Naive thymus-derived CD4-positive, alpha-beta T cell (primary cell): ENCODE data around the gene NT5C1A. TPM values are rescaled to one million over a fixed set of nuclear protein-coding genes. Genes with fewer than 3 reads are reported as not detected.

ENCODE experiments used
- ATAC-seq: fragments of 150-1000 bp; cut with Tn5 transposase; 2 replicates; pipeline ENCODE4 v1.10.0; 2021; ENCODE audit warnings: mild to moderate bottlenecking, moderate library complexity
- CTCF ChIA-PET: fragments of 350-600 bp; sonication (Branson Sonifier 250); formaldehyde crosslinking; loops from one replicate; lab custom pipeline; 2021; ENCODE audit warnings: antibody characterized with exemption; lab: Charles Lee
- POLR2A ChIA-PET: fragments of 350-600 bp; sonication (Branson Sonifier 250); formaldehyde crosslinking; loops from one replicate; lab custom pipeline; 2021; ENCODE audit warnings: antibody characterized with exemption, inconsistent platforms; lab: Charles Lee
- DNase-seq, 9 donors: peaks; one replicate each; pipeline versions ENCODE4 v3.0.0 to v3.0.0-alpha.2; 2020 to 2022; ENCODE audit warnings: mixed read lengths in 1 of 9
- H3K27ac ChIP-seq: one replicate; pipeline ENCODE4 v1.7.0; 2013; ENCODE audit warnings: mild to moderate bottlenecking, low read depth, low read length, moderate library complexity
- H3K27me3 ChIP-seq, 2 donors: one replicate each; pipeline ENCODE4 v1.7.0; 2013; ENCODE audit warnings: low read length in 2 of 2, mild to moderate bottlenecking in 2 of 2, moderate library complexity in 2 of 2; ENCODE audit not compliant: control insufficient read depth in 2 of 2, insufficient read depth in 2 of 2
- H3K36me3 ChIP-seq, 3 experiments: 1 replicate in 2 of 3; 2 replicates in 1 of 3; pipeline ENCODE4 v1.7.0; 2013; ENCODE audit warnings: low read length in 3 of 3, mild to moderate bottlenecking in 3 of 3, moderate library complexity in 1 of 3; ENCODE audit not compliant: insufficient read depth in 3 of 3, control insufficient read depth in 2 of 3
- H3K4me1 ChIP-seq, 2 donors: one replicate each; pipeline ENCODE4 v1.7.0; 2013; ENCODE audit warnings: low read length in 2 of 2, mild to moderate bottlenecking in 2 of 2, moderate library complexity in 1 of 2; ENCODE audit not compliant: control insufficient read depth in 2 of 2, insufficient read depth in 2 of 2
- H3K4me3 ChIP-seq: 2 replicates; pipeline ENCODE4 v1.7.0; 2013; ENCODE audit warnings: mild to moderate bottlenecking, low read length
- H3K9me3 ChIP-seq, 3 experiments: 1 replicate in 2 of 3; 2 replicates in 1 of 3; pipeline ENCODE4 v1.7.0; 2013; ENCODE audit warnings: low read length in 3 of 3; ENCODE audit not compliant: control insufficient read depth in 2 of 3
- H3K27ac Mint-ChIP-seq, 9 donors: one replicate each; pipeline ENCODE4 v1.8.0; 2020 to 2022; ENCODE audit warnings: mixed read lengths in 9 of 9, mild to moderate bottlenecking in 8 of 9, moderate library complexity in 5 of 9, inconsistent platforms in 2 of 9
- H3K27me3 Mint-ChIP-seq, 5 donors: one replicate each; pipeline ENCODE4 v1.8.0; 2021 to 2022; ENCODE audit warnings: mixed read lengths in 5 of 5, mild to moderate bottlenecking in 1 of 5
- H3K36me3 Mint-ChIP-seq, 5 donors: one replicate each; pipeline ENCODE4 v1.8.0; 2020 to 2022; ENCODE audit warnings: mixed read lengths in 5 of 5, mild to moderate bottlenecking in 3 of 5, inconsistent platforms in 1 of 5
- H3K4me1 Mint-ChIP-seq, 7 donors: one replicate each; pipeline ENCODE4 v1.8.0; 2020 to 2022; ENCODE audit warnings: mixed read lengths in 7 of 7, mild to moderate bottlenecking in 3 of 7, inconsistent platforms in 1 of 7
- H3K4me3 Mint-ChIP-seq, 10 donors: one replicate each; pipeline ENCODE4 v1.8.0; 2020 to 2022; ENCODE audit warnings: mild to moderate bottlenecking in 10 of 10, mixed read lengths in 10 of 10, moderate library complexity in 6 of 10, inconsistent platforms in 2 of 10
- H3K9me3 Mint-ChIP-seq, 11 donors: one replicate each; pipeline ENCODE4 v1.8.0; 2020 to 2022; ENCODE audit warnings: mixed read lengths in 11 of 11, mild to moderate bottlenecking in 4 of 11, inconsistent platforms in 1 of 11, moderate library complexity in 1 of 11
- intact Hi-C, 2 donors: fragments of 100-400 bp; cut with micrococcal nuclease; formaldehyde crosslinking; loops; one replicate each; pipeline ENCODE4 v1.15.1; 2023
- polyA plus RNA-seq, 2 donors: library from polyadenylated mRNA; unstranded; fragments of 300-500 nt; fragmentation: Illumina TruSeq; gene quantifications; one replicate each; pipeline ENCODE4 v1.2.3, GENCODE V29; 2021
- total RNA-seq, 6 experiments: library from RNA in 5 of 6; stranded (reverse) in 5 of 6; gene quantifications; 1 replicate in 5 of 6; 2 replicates in 1 of 6; pipeline ENCODE4 v1.2.3 and lab custom pipeline; 2021 to 2026

The NT5C1A gene
- total and polyA plus RNA-seq, 7 experiments from 2014 or later, result 0.37 to 0.92 (median 0.65) TPM; not detected in 4

DNA sequence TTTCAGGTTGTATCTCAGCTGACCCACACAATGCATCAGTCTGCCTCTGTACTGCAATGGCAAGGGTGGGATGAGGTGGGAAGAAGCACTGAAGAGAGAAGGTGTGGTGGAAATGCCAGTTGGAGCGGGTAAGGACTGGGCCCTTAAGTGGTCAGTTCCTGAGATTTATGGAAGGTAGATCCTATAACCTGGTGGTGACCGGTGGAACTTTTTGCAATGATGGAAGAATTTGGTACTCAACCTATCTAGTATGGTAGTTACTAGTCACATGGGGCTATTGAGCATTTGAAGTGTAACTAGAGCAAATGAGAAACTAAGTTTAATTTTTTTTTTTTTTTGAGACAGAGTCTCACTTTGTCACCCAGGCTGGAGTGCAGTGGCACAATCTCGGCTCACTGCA, 27.5 kb upstream of the NT5C1A start:
- Mint-ChIP-seq H3K9me3 (no peaks in the 10 kb centered on the region), H3K4me1 (peaks cover 0 to 13% (median 0%) of the 10 kb centered on the region in 7 donors), H3K27me3 (peaks cover 0 to 54% (median 10%) of the 10 kb centered on the region in 5 donors), H3K4me3 (no peak overlapping the region), H3K36me3 (no peaks in the 10 kb centered on the region), H3K27ac (no peak overlapping the region)
- POLR2A ChIA-PET, result no interaction called here
- no peak for DNase-seq
- Histone ChIP-seq H3K4me1 (no peaks in the 10 kb centered on the region), H3K36me3 (no peaks in the 10 kb centered on the region), H3K27ac (no peak overlapping the region), H3K4me3 (no peak overlapping the region), H3K9me3 (no peaks in the 10 kb centered on the region), H3K27me3 (no peaks in the 10 kb centered on the region)
- CTCF ChIA-PET, result no interaction called here
- no peak for ATAC-seq
- intact Hi-C loops, result no loop called here

DNA sequence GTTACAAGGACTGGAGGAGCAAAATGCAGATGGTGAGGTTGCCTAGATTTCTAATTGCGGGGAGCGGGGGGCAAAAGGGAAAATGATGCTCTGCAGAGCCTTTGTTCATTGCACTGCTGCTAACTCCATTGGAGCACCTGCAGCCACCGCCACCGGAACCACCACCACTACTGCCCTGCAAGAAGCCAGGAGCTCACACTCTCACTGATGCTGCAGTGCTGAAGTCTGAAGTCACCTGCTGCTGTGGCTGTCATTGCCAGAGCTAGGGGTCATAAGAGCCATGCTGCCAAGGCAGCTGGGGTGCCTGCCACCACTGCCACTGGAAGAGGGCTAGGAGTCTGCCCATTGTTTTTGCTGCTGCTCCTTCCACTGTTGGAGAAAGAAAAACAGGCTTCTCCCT, 26.7 kb upstream of the NT5C1A start:
- Histone ChIP-seq H3K27ac (no peak overlapping the region), H3K4me3 (no peak overlapping the region), H3K36me3 (no peaks in the 10 kb centered on the region), H3K9me3 (no peaks in the 10 kb centered on the region), H3K4me1 (no peaks in the 10 kb centered on the region), H3K27me3 (no peaks in the 10 kb centered on the region)
- no peak overlapping the region for H3K4me3 Mint-ChIP-seq
- intact Hi-C loops, result no loop called here
- no peak overlapping the region for H3K27ac Mint-ChIP-seq
- ChIA-PET CTCF (interaction anchor here (1.3 kb wide), 1 partner anchor 14 kb away, joined by 6 read pairs; no protein-coding TSS in a partner anchor), POLR2A (no interaction called here)
- peaks cover 0 to 60% (median 10%) of the 10 kb centered on the region in 5 donors for H3K27me3 Mint-ChIP-seq
- ATAC-seq (no peak), DNase-seq (no peak)
- H3K36me3 Mint-ChIP-seq, result no peaks in the 10 kb centered on the region
- H3K9me3 Mint-ChIP-seq, result no peaks in the 10 kb centered on the region
- peaks cover 0 to 17% (median 0%) of the 10 kb centered on the region in 7 donors for H3K4me1 Mint-ChIP-seq

DNA sequence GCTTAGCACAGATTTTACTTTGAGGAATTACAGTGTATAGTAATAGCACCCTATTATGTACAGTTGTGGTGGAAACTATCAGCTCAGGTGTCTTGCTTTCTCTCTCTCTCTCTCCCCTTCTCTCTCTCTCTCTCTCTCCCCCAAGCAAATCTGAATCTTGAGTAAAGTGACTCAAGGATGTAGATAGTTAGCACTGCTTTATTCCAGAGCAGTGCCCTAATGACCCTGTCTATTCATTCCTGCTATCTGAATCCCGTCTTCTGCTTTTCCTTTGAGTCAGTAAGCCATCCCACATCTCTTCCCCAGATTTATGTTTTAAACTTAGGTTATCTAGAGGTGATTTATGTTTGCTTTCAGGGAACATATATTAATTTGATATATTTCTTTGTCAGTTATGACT, 24.5 kb upstream of the NT5C1A start:
- peaks cover 8 to 16% of the 10 kb centered on the region in 2 donors for H3K4me1 ChIP-seq
- Mint-ChIP-seq H3K27me3 (peaks cover 0 to 66% (median 10%) of the 10 kb centered on the region in 5 donors), H3K4me3 (no peak overlapping the region), H3K27ac (peak overlapping the region in 1 of 9 donors; percentile 2), H3K36me3 (no peaks in the 10 kb centered on the region), H3K9me3 (no peaks in the 10 kb centered on the region), H3K4me1 (peaks cover 5 to 23% (median 8%) of the 10 kb centered on the region in 7 donors)
- DNase-seq (no peak), ATAC-seq (no peak)
- H3K27ac ChIP-seq, result no peak overlapping the region
- H3K36me3 ChIP-seq, result no peaks in the 10 kb centered on the region
- no peak overlapping the region for H3K4me3 ChIP-seq
- H3K27me3 ChIP-seq, result no peaks in the 10 kb centered on the region
- H3K9me3 ChIP-seq, result no peaks in the 10 kb centered on the region
- CTCF ChIA-PET, result no interaction called here
- POLR2A ChIA-PET, result no interaction called here
- intact Hi-C loops, result no loop called here

DNA sequence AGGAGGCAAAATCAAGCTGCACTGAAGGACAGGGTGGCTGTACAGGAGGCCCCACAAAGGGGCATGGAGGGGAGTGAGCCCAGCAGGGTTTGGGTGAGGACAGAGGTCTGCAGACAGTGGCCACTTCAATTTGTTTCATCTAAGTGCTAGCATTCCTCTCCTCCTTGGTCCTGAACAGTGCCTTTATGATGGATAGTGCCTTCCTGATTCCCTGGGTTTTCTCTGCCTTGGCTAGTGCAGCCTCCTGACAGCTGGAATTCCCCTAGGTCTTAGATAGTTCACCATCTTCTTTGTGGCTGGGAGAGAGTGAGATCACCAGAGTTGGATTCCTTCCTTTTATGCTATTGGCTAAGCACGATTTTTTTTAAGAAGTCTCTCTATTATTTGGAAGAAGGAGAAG, 23.1 kb upstream of the NT5C1A start:
- Mint-ChIP-seq H3K9me3 (no peaks in the 10 kb centered on the region), H3K27me3 (peaks cover 0 to 69% (median 7%) of the 10 kb centered on the region in 5 donors), H3K27ac (peak overlapping the region in 3 of 9 donors; percentile 24 to 66 (median 51)), H3K4me1 (peaks cover 15 to 35% (median 20%) of the 10 kb centered on the region in 7 donors), H3K4me3 (no peak overlapping the region), H3K36me3 (no peaks in the 10 kb centered on the region)
- no peak overlapping the region for H3K27ac ChIP-seq
- intact Hi-C loops, result no loop called here
- H3K4me1 ChIP-seq, result peaks cover 19 to 27% of the 10 kb centered on the region in 2 donors
- H3K27me3 ChIP-seq, result no peaks in the 10 kb centered on the region
- CTCF ChIA-PET, result no interaction called here
- ATAC-seq (no peak), DNase-seq (no peak)
- H3K9me3 ChIP-seq, result no peaks in the 10 kb centered on the region
- H3K4me3 ChIP-seq, result no peak overlapping the region
- no peaks in the 10 kb centered on the region for H3K36me3 ChIP-seq
- POLR2A ChIA-PET, result interaction anchor here (0.9 to 6.2 kb wide), 2 partner anchors 14 to 23 kb away, joined by 5 to 76 read pairs; partner anchors contain the start of gene NT5C1A

DNA sequence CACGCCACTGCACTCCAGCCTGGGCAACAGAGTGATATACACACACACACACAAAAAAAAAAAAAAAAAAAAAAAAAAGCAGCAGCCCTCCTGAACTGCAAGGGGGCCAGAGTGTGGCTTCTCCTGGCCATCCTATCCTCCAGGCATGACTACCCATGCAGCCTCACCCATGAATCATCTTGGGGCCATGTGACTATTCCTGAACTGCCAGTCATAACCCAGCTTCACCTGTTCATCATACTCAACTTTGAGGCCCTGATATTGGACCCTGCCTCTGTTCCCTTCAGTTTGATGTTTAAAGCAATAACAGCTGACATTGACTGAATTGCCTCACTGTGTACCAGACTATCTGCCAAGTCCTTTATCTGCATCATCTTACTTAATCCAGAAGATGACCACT, 22.1 kb upstream of the NT5C1A start:
- H3K27ac ChIP-seq, result no peak overlapping the region
- peaks cover 18 to 42% (median 22%) of the 10 kb centered on the region in 7 donors for H3K4me1 Mint-ChIP-seq
- no peaks in the 10 kb centered on the region for H3K9me3 ChIP-seq
- H3K27me3 ChIP-seq, result no peaks in the 10 kb centered on the region
- DNase-seq (no peak), ATAC-seq (no peak)
- H3K4me3 ChIP-seq, result no peak overlapping the region
- intact Hi-C loops, result loop anchor here (5.0 kb wide), 3 partner anchors 208 to 838 kb away; partner anchors contain the start of genes MYCBP (in 1 of the 2), MYCL (in 1 of the 2) and ZNF684 (in 1 of the 2)
- peak overlapping the region in 1 of 10 donors; percentile 29 for H3K4me3 Mint-ChIP-seq
- no peaks in the 10 kb centered on the region for H3K36me3 ChIP-seq
- peak overlapping the region in 3 of 9 donors; percentile 3 to 66 (median 51) for H3K27ac Mint-ChIP-seq
- peaks cover 21 to 32% of the 10 kb centered on the region in 2 donors for H3K4me1 ChIP-seq
- POLR2A ChIA-PET, result interaction anchor here (1.1 to 6.2 kb wide), 2 partner anchors 13 to 45 kb away, joined by 3 to 76 read pairs; no protein-coding TSS in a partner anchor
- peaks cover 0 to 74% (median 2%) of the 10 kb centered on the region in 5 donors for H3K27me3 Mint-ChIP-seq
- H3K36me3 Mint-ChIP-seq, result no peaks in the 10 kb centered on the region
- no peaks in the 10 kb centered on the region for H3K9me3 Mint-ChIP-seq
- CTCF ChIA-PET, result no interaction called here

DNA sequence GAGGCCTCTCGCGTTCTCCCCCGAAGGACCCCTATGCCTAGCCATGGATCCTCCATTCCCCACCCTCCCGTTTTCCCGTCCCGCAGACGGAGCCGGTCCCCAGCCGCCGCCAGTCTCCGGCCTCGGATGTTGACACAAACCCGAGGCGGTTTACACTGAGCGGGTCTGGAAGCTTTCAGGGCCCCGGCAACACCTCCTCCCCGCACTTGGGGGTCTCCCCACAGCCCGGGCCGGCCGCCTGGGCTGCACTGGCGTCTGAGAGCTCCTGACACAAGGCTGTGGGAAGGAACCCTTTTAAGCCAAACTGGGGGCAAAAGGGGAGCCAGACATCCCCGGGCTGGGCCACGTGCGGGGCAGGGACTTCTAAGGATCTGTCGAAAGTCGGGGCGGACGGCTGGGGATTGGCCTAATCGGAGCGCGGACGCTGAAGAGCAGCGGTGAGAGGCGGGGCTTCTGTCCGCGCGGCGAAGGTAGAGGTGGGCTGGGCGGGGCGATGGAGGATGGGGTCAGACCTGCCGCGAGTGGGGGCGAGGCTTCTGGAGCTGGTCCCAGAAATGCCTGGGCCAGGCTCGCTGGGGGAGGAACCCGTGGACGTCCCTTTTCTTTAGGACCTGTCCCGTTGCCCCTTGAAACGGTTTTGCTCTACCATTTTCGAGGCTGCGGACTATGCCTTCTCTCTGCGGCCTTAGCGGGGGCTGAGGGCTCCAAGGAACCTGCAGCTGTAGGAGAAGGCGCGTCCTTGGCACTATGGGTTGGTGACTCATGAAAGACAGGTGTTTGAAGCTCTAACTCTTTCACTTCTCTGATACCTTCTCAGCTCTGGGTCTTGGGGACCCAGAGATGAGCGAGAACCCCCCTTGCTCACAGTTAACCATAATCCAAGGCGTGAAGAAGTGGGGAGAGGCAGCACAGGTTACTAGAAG, 20.5 kb upstream of the NT5C1A start:
- Mint-ChIP-seq H3K4me1 (peaks cover 22 to 48% (median 28%) of the 10 kb centered on the region in 7 donors), H3K27ac (peak overlapping the region; percentile 60 to 93 (median 83)), H3K9me3 (no peaks in the 10 kb centered on the region), H3K36me3 (no peaks in the 10 kb centered on the region), H3K4me3 (peak overlapping the region; percentile 71 to 90 (median 86)), H3K27me3 (peaks cover 0 to 70% (median 11%) of the 10 kb centered on the region in 5 donors)
- peak overlapping the region; percentile 89 for H3K4me3 ChIP-seq
- CTCF ChIA-PET, result interaction anchor here (1.0 to 2.5 kb wide), 4 partner anchors 13 to 88 kb away, joined by 3 to 19 read pairs (median 4); partner anchors contain the start of gene NT5C1A
- peaks cover 21 to 36% of the 10 kb centered on the region in 2 donors for H3K4me1 ChIP-seq
- ATAC-seq (no peak), DNase-seq (peak in 4 of 9 donors; percentile 18 to 43 (median 26))
- H3K27ac ChIP-seq, result peak overlapping the region; percentile 69
- H3K27me3 ChIP-seq, result no peaks in the 10 kb centered on the region
- intact Hi-C loops, result loop anchor here (1.0 to 5.0 kb wide), 4 partner anchors 8 to 840 kb away; partner anchors contain the start of genes MYCBP (in 1 of the 2), MYCL (in 1 of the 2) and ZNF684 (in 1 of the 2)
- POLR2A ChIA-PET, result interaction anchor here (0.5 to 6.2 kb wide), 14 partner anchors 10 to 821 kb away, joined by 3 to 76 read pairs (median 3); partner anchors contain the start of genes NT5C1A and PPIE
- H3K9me3 ChIP-seq, result no peaks in the 10 kb centered on the region
- no peaks in the 10 kb centered on the region for H3K36me3 ChIP-seq
